Left ventricle myocardium inferior (tissue), 1 donor: ENCODE measurements around the gene SLC34A1. TPM values are rescaled to one million over a fixed set of nuclear protein-coding genes. Genes with fewer than 3 reads are reported as not detected.

Experiments used
- DNase-seq: peaks from one replicate; pipeline ENCODE4 v3.0.0-alpha.2; 2020
- H3K27ac ChIP-seq: fragments of 200-600 bp; replicated peaks from 2 replicates; pipeline ENCODE4 v1.8.0; 2021
- H3K27me3 ChIP-seq: fragments of 200-600 bp; 2 replicates; pipeline ENCODE4 v1.8.0; 2021; ENCODE audit warnings: low read depth
- H3K36me3 ChIP-seq: fragments of 200-600 bp; 2 replicates; pipeline ENCODE4 v1.8.0; 2021
- H3K4me1 ChIP-seq: fragments of 200-600 bp; 2 replicates; pipeline ENCODE4 v1.8.0; 2021
- H3K4me3 ChIP-seq: fragments of 200-600 bp; 2 replicates; pipeline ENCODE4 v1.8.0; 2021; ENCODE audit warnings: mild to moderate bottlenecking, moderate library complexity
- H3K9me3 ChIP-seq: fragments of 200-600 bp; replicated peaks from 2 replicates; pipeline ENCODE4 v1.8.0; 2021
- CTCF ChIP-seq: fragments of 200-600 bp; IDR thresholded peaks from 2 replicates; pipeline ENCODE4 v1.8.0; 2021; ENCODE audit warnings: antibody characterized with exemption, mild to moderate bottlenecking, borderline replicate concordance
- intact Hi-C: fragments of 100-400 bp; cut with micrococcal nuclease; formaldehyde crosslinking; loops from one replicate; pipeline ENCODE4 v1.11.0; 2022
- total RNA-seq: library from RNA; stranded (reverse); fragmentation: NEBNext Ultra II Directional; extraction: Animal tissue kit (Norgen Biotek cat#: 25700); gene quantifications from one replicate; pipeline ENCODE4 v1.2.1, GENCODE V29; 2021
- donor health status: DM: no; HTN: yes; CAD: no; lungs with severe emphysema.

SLC34A1 gene
- total RNA-seq, 1 donor from 2014 or later, result not detected

DNA sequence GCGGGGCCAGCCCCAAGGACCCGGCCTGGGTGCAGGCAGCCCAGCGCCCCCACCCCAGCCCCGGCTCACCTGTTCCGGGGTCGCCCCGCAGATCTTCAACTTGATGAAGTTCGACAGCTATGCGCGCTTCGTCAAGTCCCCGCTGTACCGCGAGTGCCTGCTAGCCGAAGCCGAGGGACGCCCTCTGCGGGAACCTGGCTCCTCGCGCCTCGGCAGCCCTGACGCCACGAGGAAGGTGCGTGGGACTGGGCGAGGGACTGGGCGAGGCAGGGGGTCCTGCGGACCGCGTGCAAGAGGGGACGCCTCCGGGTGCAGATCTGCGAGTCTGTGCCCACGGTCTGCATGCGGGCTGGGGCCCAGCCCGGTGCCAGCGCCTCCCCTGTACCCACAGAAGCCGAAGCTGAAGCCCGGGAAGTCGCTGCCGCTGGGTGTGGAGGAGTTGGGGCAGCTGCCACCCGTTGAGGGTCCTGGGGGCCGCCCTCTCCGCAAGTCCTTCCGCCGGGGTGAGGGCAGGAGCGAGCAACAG is 16.8 kb upstream of the SLC34A1 start:
- intact Hi-C loops, result no loop called here
- H3K9me3 ChIP-seq, result no peaks in the 10 kb centered on the region
- peak overlapping the region; percentile 82 for H3K27ac ChIP-seq
- peak overlapping the region; percentile 71 for H3K4me3 ChIP-seq
- no peaks in the 10 kb centered on the region for H3K36me3 ChIP-seq
- TF ChIP-seq CTCF, result no peak
- no peak for DNase-seq
- peaks cover 56% of the 10 kb centered on the region for H3K4me1 ChIP-seq
- peaks cover 5% of the 10 kb centered on the region for H3K27me3 ChIP-seq

DNA sequence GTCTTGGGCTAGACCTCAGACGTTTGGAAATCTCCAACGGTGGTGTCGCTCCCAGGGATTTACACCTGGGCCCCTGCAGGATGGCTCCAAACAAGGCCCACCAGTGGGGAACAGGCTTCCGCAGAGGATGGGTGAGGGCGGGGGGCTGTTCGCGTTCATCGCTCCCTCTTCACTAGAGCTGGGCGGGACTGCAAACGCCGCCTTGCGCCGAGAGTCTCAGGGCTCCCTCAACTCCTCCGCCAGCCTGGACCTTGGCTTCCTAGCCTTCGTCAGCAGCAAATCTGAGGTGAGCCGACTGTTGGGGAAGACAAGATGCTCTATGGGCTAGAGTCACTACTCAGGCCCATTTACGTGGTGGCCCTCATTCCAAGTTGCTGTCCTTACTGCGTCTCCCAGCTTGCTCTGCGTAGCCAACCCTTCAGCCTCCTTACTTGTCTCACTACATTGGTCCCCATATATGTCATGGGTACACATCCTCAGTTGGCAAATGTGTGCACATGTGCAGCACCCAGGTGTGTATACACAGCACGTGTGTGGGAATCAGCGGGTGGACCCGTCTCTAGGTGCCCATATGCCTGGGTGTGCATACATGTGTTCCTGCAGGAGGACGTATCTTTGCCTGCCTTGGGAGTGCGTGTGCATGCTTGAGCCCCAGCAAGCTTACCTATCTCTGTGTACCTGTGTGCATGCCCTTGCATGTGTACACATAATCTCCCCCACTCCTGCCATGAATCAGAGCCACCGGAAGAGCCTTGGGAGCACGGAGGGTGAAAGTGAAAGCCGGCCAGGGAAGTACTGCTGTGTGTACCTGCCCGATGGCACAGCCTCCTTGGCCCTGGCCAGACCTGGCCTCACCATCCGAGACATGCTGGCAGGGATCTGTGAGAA is 16.0 kb upstream of the SLC34A1 start:
- H3K27ac ChIP-seq, result no peak overlapping the region
- intact Hi-C loops, result no loop called here
- H3K9me3 ChIP-seq, result no peaks in the 10 kb centered on the region
- TF ChIP-seq CTCF, result no peak
- DNase-seq, result no peak
- H3K27me3 ChIP-seq, result peaks cover 5% of the 10 kb centered on the region
- peak overlapping the region; percentile 71 for H3K4me3 ChIP-seq
- H3K4me1 ChIP-seq, result peaks cover 50% of the 10 kb centered on the region
- no peaks in the 10 kb centered on the region for H3K36me3 ChIP-seq

DNA sequence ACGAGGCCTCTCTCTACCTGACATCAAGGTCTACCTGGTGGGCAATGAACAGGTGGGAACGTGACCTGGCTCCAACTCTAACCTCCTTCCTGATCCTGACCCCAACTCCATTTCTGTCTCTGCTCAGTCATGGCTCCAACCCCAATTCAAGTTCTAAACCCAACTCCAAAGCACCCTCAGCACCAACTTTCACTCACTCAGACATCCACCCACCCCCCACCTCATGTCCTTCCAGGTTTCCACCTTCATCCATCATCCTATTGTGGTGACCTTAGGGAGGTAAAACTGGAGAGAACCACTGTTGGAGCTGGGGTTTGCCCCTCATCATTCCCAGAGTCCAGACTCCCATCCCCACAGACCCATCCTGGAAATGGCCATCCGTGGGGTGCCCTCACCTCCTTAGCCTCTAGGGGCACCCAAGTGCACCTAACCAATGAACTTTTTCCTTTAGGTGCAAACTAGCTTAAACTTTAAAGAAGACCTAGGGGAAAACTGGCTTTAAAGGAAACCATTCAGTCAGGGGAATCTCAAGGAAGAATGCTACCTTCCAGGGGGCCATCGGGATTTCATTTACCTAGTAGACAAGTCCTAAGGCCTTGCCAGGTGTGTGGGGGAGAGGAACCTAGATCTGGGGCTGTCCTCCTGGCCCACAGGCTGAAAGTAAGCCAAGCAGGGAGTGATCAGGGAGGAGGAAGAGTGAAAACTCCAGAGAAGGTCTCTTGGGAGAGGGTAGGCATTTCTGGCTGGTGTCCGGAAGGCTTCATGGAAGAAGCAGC is 15.2 kb upstream of the SLC34A1 start:
- H3K27ac ChIP-seq, result no peak overlapping the region
- peaks cover 5% of the 10 kb centered on the region for H3K27me3 ChIP-seq
- H3K36me3 ChIP-seq, result no peaks in the 10 kb centered on the region
- H3K4me3 ChIP-seq, result no peak overlapping the region
- TF ChIP-seq CTCF, result peak; percentile 60
- intact Hi-C loops, result no loop called here
- DNase-seq, result no peak
- no peaks in the 10 kb centered on the region for H3K9me3 ChIP-seq
- peaks cover 43% of the 10 kb centered on the region for H3K4me1 ChIP-seq

GRCh38 chr5:177369645-177370440 is 14.4 kb upstream of the SLC34A1 start:
- intact Hi-C loops, result no loop called here
- H3K27ac ChIP-seq, result no peak overlapping the region
- H3K9me3 ChIP-seq, result no peaks in the 10 kb centered on the region
- no peak for TF ChIP-seq CTCF
- H3K4me1 ChIP-seq, result peaks cover 43% of the 10 kb centered on the region
- no peaks in the 10 kb centered on the region for H3K36me3 ChIP-seq
- peaks cover 13% of the 10 kb centered on the region for H3K27me3 ChIP-seq
- H3K4me3 ChIP-seq, result no peak overlapping the region
- no peak for DNase-seq

GRCh38 chr5:177370488-177371119 is 13.6 kb upstream of the SLC34A1 start:
- peaks cover 43% of the 10 kb centered on the region for H3K4me1 ChIP-seq
- no peaks in the 10 kb centered on the region for H3K36me3 ChIP-seq
- peak overlapping the region; percentile 61 for H3K4me3 ChIP-seq
- TF ChIP-seq CTCF, result peak; percentile 53
- peak overlapping the region; percentile 3 for H3K27ac ChIP-seq
- DNase-seq, result peak; percentile 70
- peaks cover 18% of the 10 kb centered on the region for H3K27me3 ChIP-seq
- no peaks in the 10 kb centered on the region for H3K9me3 ChIP-seq
- intact Hi-C loops, result no loop called here
